ENCODE results near the gene HIVEP3. TPM values are rescaled to one million over a fixed set of nuclear protein-coding genes. Genes with fewer than 3 reads are reported as not detected.
A peak's percentile ranks its signal among the peaks of the same experiment; 100 is the strongest.

Gene HIVEP3
- total RNA-seq, 5 donors from 2014 or later (not counting 1 experiment from before 2014, with no cell fraction given): 7.0 to 15.3 (median 8.8) TPM

DNA sequence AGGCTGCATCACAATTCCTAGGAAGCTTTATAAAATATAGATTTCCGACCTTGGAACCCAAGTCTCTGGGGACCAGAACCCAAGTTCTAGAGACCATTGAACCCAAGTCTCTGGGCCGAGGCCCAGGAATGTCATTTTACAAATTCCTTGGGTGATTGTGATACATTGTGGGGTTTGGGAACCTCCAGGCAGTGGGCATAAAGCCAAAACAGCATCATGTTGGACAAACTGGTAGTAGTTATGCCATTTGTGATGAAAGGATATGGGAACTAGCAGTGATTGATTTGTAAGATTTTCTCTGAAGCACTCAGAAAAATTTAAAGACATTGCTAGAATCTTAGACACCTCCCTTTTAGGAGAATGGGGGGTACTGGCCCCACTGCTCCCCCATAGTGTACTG is 160.2 kb downstream of the HIVEP3 start:
- Histone ChIP-seq H3K27ac (ENCODE audit: low read length) (no peak overlapping the region), H3K4me3 (ENCODE audit: control insufficient read depth in 1 of 2, extremely low read depth in 1 of 2, low read length in 1 of 2) (no peak overlapping the region), H3K4me1 (ENCODE audit: control insufficient read depth in 1 of 2, extremely low read depth in 1 of 2, insufficient read depth in 2 of 2, low read length in 2 of 2) (peaks cover 6 to 12% of the 10 kb centered on the region in 2 experiments), H3K36me3 (ENCODE audit: control insufficient read depth in 2 of 2, extremely low read depth in 1 of 2, insufficient read depth in 1 of 2, low read length in 1 of 2) (no peaks in the 10 kb centered on the region), H3K27me3 (replicated peaks in 1 of 2; ENCODE audit: control insufficient read depth in 2 of 2, extremely low read depth in 1 of 2, insufficient read depth in 2 of 2, low read length in 1 of 2) (no peaks in the 10 kb centered on the region), H3K9me3 (no peaks in the 10 kb centered on the region)
- DNase-seq (no peak), ATAC-seq (replicated peaks in 1 of 4) (no peak)
- no peak overlapping the region for H3K27ac Mint-ChIP-seq
- ChIA-PET CTCF (no interaction called here), POLR2A (no interaction called here)
- peaks cover 2 to 11% (median 4%) of the 10 kb centered on the region in 3 donors for H3K9me3 Mint-ChIP-seq
- H3K4me1 Mint-ChIP-seq: peaks cover 18 to 23% (median 18%) of the 10 kb centered on the region in 3 donors
- H3K4me3 Mint-ChIP-seq: no peak overlapping the region
- no CpG with 5 or more reads among the region's 2 CpGs for WGBS (ENCODE audit: insufficient coverage)
- no peaks in the 10 kb centered on the region for H3K36me3 Mint-ChIP-seq
- no peaks in the 10 kb centered on the region for H3K27me3 Mint-ChIP-seq

DNA sequence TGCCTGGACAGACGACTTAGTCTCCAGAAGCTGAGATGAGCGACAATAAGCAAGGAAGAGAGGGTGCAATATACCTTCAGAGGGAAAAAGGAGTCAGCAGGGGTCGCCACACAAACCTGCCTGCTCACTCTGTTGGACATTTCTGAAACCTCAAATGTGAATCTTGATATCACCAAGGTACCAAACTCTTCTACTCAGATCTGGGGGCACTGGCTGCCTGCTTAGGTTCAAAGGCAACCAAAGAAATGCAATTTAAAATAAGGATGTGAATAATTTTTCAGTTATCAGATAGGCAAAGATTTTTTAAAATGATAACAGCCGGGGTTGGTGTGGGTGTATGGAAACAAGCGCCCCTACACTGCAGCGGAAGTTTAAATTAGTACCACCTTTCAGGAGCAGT is 164.2 kb downstream of the HIVEP3 start:
- peak in 9 of 35 experiments; percentile 5 to 46 (median 18) for DNase-seq
- no peaks in the 10 kb centered on the region for H3K36me3 Mint-ChIP-seq
- H3K27me3 Mint-ChIP-seq: no peaks in the 10 kb centered on the region
- Histone ChIP-seq H3K4me3 (ENCODE audit: control insufficient read depth in 1 of 2, extremely low read depth in 1 of 2, low read length in 1 of 2) (no peak overlapping the region), H3K36me3 (ENCODE audit: control insufficient read depth in 2 of 2, extremely low read depth in 1 of 2, insufficient read depth in 1 of 2, low read length in 1 of 2) (no peaks in the 10 kb centered on the region), H3K27me3 (replicated peaks in 1 of 2; ENCODE audit: control insufficient read depth in 2 of 2, extremely low read depth in 1 of 2, insufficient read depth in 2 of 2, low read length in 1 of 2) (no peaks in the 10 kb centered on the region), H3K4me1 (ENCODE audit: control insufficient read depth in 1 of 2, extremely low read depth in 1 of 2, insufficient read depth in 2 of 2, low read length in 2 of 2) (peaks cover 20 to 43% of the 10 kb centered on the region in 2 experiments), H3K9me3 (no peaks in the 10 kb centered on the region), H3K27ac (ENCODE audit: low read length) (no peak overlapping the region)
- H3K9me3 Mint-ChIP-seq: no peaks in the 10 kb centered on the region
- 41% methylated on average over 3 of the region's 6 CpGs for WGBS (ENCODE audit: insufficient coverage)
- H3K4me1 Mint-ChIP-seq: peaks cover 44 to 52% (median 46%) of the 10 kb centered on the region in 3 donors
- peak in 1 of 4 experiments; percentile 18 for ATAC-seq (replicated peaks in 1 of 4)
- H3K4me3 Mint-ChIP-seq: no peak overlapping the region
- CTCF ChIA-PET: no interaction called here
- H3K27ac Mint-ChIP-seq: no peak overlapping the region
- POLR2A ChIA-PET: no interaction called here

DNA sequence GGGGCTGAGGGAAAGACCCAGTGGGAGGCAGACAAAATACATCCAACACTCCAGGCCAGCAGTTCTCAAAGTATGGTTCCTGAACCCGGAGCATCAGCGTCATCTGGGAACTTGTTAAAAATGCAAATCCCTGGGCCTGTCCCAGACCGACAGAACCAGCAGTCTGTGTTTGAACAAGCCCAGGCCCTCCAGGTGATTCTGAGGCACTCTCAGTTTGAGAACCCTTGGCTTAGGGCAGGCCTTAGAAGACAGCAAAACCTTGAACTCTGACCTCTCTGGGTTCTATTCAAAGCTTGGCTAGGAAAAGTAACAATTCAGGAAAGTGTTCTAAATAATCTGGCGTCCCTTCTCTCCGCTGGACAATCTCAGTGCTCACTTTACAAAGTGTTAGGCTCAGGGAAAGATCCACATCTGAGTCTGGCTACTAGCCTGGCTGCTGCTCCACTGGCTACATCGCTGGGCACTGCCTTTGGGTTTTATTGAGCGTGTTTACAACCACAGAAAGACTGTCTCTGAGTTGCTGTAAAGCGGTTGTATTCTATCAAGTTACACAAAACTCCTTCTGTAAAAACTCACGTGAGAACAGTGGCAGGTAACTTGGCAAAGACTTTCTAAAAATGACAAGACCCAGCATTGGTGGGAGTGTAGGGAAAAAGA is 166.1 kb downstream of the HIVEP3 start:
- Mint-ChIP-seq H3K4me3 (no peak overlapping the region), H3K27ac (no peak overlapping the region), H3K9me3 (no peaks in the 10 kb centered on the region), H3K27me3 (no peaks in the 10 kb centered on the region), H3K36me3 (no peaks in the 10 kb centered on the region), H3K4me1 (peaks cover 45 to 56% (median 48%) of the 10 kb centered on the region in 3 donors)
- DNase-seq (no peak), ATAC-seq (replicated peaks in 1 of 4) (no peak)
- ChIA-PET POLR2A (no interaction called here), CTCF (no interaction called here)
- no peaks in the 10 kb centered on the region for H3K9me3 ChIP-seq
- no peak overlapping the region for H3K4me3 ChIP-seq (ENCODE audit: control insufficient read depth in 1 of 2, extremely low read depth in 1 of 2, low read length in 1 of 2)
- no peaks in the 10 kb centered on the region for H3K27me3 ChIP-seq (replicated peaks in 1 of 2; ENCODE audit: control insufficient read depth in 2 of 2, extremely low read depth in 1 of 2, insufficient read depth in 2 of 2, low read length in 1 of 2)
- H3K36me3 ChIP-seq (ENCODE audit: control insufficient read depth in 2 of 2, extremely low read depth in 1 of 2, insufficient read depth in 1 of 2, low read length in 1 of 2): no peaks in the 10 kb centered on the region
- 98% methylated on average over 5 of the region's 9 CpGs for WGBS (ENCODE audit: insufficient coverage)
- H3K27ac ChIP-seq (ENCODE audit: low read length): no peak overlapping the region
- peaks cover 20 to 49% of the 10 kb centered on the region in 2 experiments for H3K4me1 ChIP-seq (ENCODE audit: control insufficient read depth in 1 of 2, extremely low read depth in 1 of 2, insufficient read depth in 2 of 2, low read length in 2 of 2)

DNA sequence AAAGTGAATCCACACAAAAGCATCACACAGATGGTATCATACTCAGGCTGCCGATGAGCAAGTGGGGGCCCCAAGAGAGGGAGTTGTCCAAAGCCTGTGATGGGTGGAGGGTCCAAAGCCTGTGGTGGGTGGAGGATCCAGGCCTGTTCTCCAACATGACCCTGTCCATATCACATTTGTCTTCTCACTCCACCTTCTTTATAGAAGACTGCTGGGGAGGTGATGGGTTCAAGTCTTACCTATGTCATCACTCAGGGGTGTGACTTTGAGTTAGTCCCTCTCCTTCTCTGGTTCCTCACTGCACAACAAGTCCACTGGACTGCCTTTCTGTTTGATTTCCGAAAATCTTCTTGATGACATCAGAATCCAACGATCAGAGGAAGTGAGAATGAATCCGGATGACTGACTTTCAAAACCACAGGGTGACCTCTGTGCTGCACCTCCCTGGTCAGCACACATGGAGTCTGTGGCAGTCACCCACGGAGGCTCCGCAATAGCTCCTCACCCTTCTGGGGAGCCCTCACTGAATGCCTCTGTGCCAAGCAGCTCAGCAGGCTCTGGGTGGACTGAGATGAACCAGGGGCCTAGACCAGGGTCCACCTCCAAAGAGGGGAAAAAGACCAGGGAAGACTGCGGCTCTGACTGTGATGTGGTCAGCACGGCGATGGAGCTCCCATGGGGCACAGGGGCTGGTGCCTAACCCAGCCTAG is 166.8 kb downstream of the HIVEP3 start:
- Mint-ChIP-seq H3K4me3 (peak overlapping the region in 1 of 3 donors; percentile 50), H3K27me3 (no peaks in the 10 kb centered on the region), H3K27ac (peak overlapping the region in 1 of 2 donors; percentile 22), H3K9me3 (no peaks in the 10 kb centered on the region), H3K4me1 (peaks cover 46 to 56% (median 48%) of the 10 kb centered on the region in 3 donors), H3K36me3 (no peaks in the 10 kb centered on the region)
- CTCF ChIA-PET: interaction anchor here (0.6 to 0.7 kb wide), 4 partner anchors 48 to 552 kb away, joined by 3 to 11 read pairs (median 6); no protein-coding TSS in a partner anchor
- no peaks in the 10 kb centered on the region for H3K9me3 ChIP-seq
- POLR2A ChIA-PET: no interaction called here
- WGBS (ENCODE audit: insufficient coverage): 82% methylated on average over 6 of the region's 9 CpGs
- peaks cover 20 to 49% of the 10 kb centered on the region in 2 experiments for H3K4me1 ChIP-seq (ENCODE audit: control insufficient read depth in 1 of 2, extremely low read depth in 1 of 2, insufficient read depth in 2 of 2, low read length in 2 of 2)
- no peaks in the 10 kb centered on the region for H3K36me3 ChIP-seq (ENCODE audit: control insufficient read depth in 2 of 2, extremely low read depth in 1 of 2, insufficient read depth in 1 of 2, low read length in 1 of 2)
- no peaks in the 10 kb centered on the region for H3K27me3 ChIP-seq (replicated peaks in 1 of 2; ENCODE audit: control insufficient read depth in 2 of 2, extremely low read depth in 1 of 2, insufficient read depth in 2 of 2, low read length in 1 of 2)
- no peak overlapping the region for H3K4me3 ChIP-seq (ENCODE audit: control insufficient read depth in 1 of 2, extremely low read depth in 1 of 2, low read length in 1 of 2)
- peak overlapping the region; percentile 5 for H3K27ac ChIP-seq (ENCODE audit: low read length)
- peak in 1 of 35 experiments; percentile 40 for DNase-seq
- ATAC-seq (replicated peaks in 1 of 4): peak in 1 of 4 experiments; percentile 6

DNA sequence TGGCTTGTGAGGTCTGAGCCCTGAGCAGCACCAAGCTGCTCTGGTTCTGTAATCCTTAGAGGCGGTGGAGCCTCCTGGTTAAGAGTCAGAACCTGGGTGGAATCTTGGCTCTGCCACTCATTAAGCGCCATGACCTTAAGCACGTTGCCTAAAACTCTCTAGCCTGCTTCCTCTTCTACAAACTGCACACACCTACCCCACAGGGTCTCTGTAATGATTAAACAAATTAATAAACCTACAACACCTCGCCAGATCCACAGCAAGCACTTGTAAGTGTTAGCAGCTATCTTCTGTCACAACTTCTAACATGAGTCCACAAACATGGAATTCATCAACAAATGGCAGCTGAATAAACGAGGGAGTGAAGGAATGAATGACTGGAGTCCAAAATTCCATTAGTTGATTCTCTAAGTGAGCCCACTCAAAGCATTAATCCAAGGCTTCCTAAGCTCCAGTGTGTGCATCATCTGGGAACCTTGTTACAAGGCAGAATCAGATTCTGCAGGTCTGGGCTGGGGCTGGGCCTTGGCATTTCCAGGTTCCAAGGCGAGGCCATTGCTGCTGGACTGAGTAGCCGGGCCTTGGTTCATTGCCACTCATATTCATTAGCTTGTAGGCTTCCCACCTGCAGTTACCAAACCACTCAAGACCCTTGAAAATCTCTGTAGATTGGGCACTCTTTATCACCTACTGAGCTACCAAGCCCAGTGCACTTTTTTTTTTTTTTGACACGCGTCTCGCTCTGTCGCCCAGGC is 168.6 kb downstream of the HIVEP3 start:
- Mint-ChIP-seq H3K4me1 (peaks cover 45 to 55% (median 50%) of the 10 kb centered on the region in 3 donors), H3K36me3 (no peaks in the 10 kb centered on the region), H3K27me3 (no peaks in the 10 kb centered on the region), H3K9me3 (no peaks in the 10 kb centered on the region), H3K4me3 (peak overlapping the region in 1 of 3 donors; percentile 50), H3K27ac (no peak overlapping the region)
- no peaks in the 10 kb centered on the region for H3K27me3 ChIP-seq (replicated peaks in 1 of 2; ENCODE audit: control insufficient read depth in 2 of 2, extremely low read depth in 1 of 2, insufficient read depth in 2 of 2, low read length in 1 of 2)
- H3K4me3 ChIP-seq (ENCODE audit: control insufficient read depth in 1 of 2, extremely low read depth in 1 of 2, low read length in 1 of 2): no peak overlapping the region
- H3K27ac ChIP-seq (ENCODE audit: low read length): no peak overlapping the region
- WGBS (ENCODE audit: insufficient coverage): 83% methylated on average over 7 of the region's 11 CpGs
- DNase-seq: no peak
- no peaks in the 10 kb centered on the region for H3K36me3 ChIP-seq (ENCODE audit: control insufficient read depth in 2 of 2, extremely low read depth in 1 of 2, insufficient read depth in 1 of 2, low read length in 1 of 2)
- CTCF ChIA-PET: no interaction called here
- H3K4me1 ChIP-seq (ENCODE audit: control insufficient read depth in 1 of 2, extremely low read depth in 1 of 2, insufficient read depth in 2 of 2, low read length in 2 of 2): peaks cover 20 to 49% of the 10 kb centered on the region in 2 experiments
- H3K9me3 ChIP-seq: no peaks in the 10 kb centered on the region
- ATAC-seq (replicated peaks in 1 of 4): no peak
- POLR2A ChIA-PET: interaction anchor here in 1 of 2 donors (0.7 kb wide), 1 partner anchor 124 kb away, joined by 4 read pairs; no protein-coding TSS in a partner anchor

DNA sequence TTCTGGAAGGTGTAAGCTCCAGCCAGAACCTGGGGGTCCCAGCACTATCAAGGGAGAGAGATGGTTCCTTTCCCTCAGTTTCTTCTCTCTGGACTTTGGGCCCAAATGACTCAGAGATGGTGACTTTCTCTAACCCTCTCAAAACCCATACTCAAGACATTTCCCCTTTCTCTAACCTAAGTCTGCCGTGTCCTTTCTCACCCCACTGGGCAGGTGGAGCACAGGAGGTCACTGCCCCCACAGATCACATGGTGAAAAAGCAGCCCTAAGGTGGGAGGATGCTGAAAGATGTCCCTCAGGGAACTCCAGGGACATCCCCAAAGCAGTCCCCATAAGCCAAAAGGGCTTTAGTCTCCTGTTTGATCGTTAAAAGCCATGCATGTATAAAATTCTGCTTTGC is 173.7 kb downstream of the HIVEP3 start:
- no peak overlapping the region for H3K27ac ChIP-seq (ENCODE audit: low read length)
- no peak overlapping the region for H3K27ac Mint-ChIP-seq
- no peaks in the 10 kb centered on the region for H3K9me3 ChIP-seq
- H3K27me3 ChIP-seq (replicated peaks in 1 of 2; ENCODE audit: control insufficient read depth in 2 of 2, extremely low read depth in 1 of 2, insufficient read depth in 2 of 2, low read length in 1 of 2): no peaks in the 10 kb centered on the region
- no peak overlapping the region for H3K4me3 Mint-ChIP-seq
- H3K36me3 Mint-ChIP-seq: no peaks in the 10 kb centered on the region
- H3K4me1 Mint-ChIP-seq: peaks cover 21 to 38% (median 26%) of the 10 kb centered on the region in 3 donors
- no peaks in the 10 kb centered on the region for H3K9me3 Mint-ChIP-seq
- ChIA-PET CTCF (no interaction called here), POLR2A (no interaction called here)
- H3K4me3 ChIP-seq (ENCODE audit: control insufficient read depth in 1 of 2, extremely low read depth in 1 of 2, low read length in 1 of 2): no peak overlapping the region
- no peaks in the 10 kb centered on the region for H3K36me3 ChIP-seq (ENCODE audit: control insufficient read depth in 2 of 2, extremely low read depth in 1 of 2, insufficient read depth in 1 of 2, low read length in 1 of 2)
- WGBS (ENCODE audit: insufficient coverage): no CpG with 5 or more reads among the region's 2 CpGs
- H3K4me1 ChIP-seq (ENCODE audit: control insufficient read depth in 1 of 2, extremely low read depth in 1 of 2, insufficient read depth in 2 of 2, low read length in 2 of 2): peaks cover under 1 to 26% of the 10 kb centered on the region in 2 experiments
- DNase-seq: no peak
- no peak for ATAC-seq (replicated peaks in 1 of 4)
- H3K27me3 Mint-ChIP-seq: no peaks in the 10 kb centered on the region

Measured in T-cell (primary cell).